GM12878 (cell line): ENCODE results near the gene AHCYL2. TPM values are rescaled to one million over a fixed set of nuclear protein-coding genes. Genes with fewer than 3 reads are reported as not detected.

Source experiments
- BMI1 ChIP-seq: fragments of 450-650 bp; IDR thresholded peaks from 2 replicates; pipeline ENCODE4 v1.6.1; 2016; ENCODE audit warnings: mild to moderate bottlenecking, moderate library complexity, borderline replicate concordance
- CBX3 ChIP-seq: fragments of 200-600 bp; sonication (generic); IDR thresholded peaks from 2 replicates; pipeline ENCODE4 v1.6.1; 2016; ENCODE audit warnings: low read depth, borderline replicate concordance
- FOS ChIP-seq: IDR thresholded peaks from 3 replicates; pipeline ENCODE4 v1.6.1; 2011; ENCODE audit warnings: borderline replicate concordance; ENCODE audit not compliant: insufficient read length; ENCODE audit errors: extremely low read depth
- HDGF ChIP-seq: fragments of 450-650 bp; IDR thresholded peaks from 2 replicates; pipeline ENCODE4 v1.6.1; 2016; ENCODE audit warnings: antibody characterized with exemption
- IKZF2 ChIP-seq, 2 experiments: fragments of 450-650 bp; IDR thresholded peaks; 2 replicates each; pipeline ENCODE4 v1.6.1; 2017; ENCODE audit warnings: mild to moderate bottlenecking in 2 of 2, moderate library complexity in 2 of 2
- LARP7 ChIP-seq: fragments of 450-650 bp; IDR thresholded peaks from 2 replicates; pipeline ENCODE4 v1.6.1; 2017; ENCODE audit warnings: mild to moderate bottlenecking
- MEF2B ChIP-seq: fragments of 450-650 bp; IDR thresholded peaks from 2 replicates; pipeline ENCODE4 v1.6.1; 2018; ENCODE audit warnings: mild to moderate bottlenecking, moderate library complexity; ENCODE audit not compliant: partially characterized antibody, poor library complexity, severe bottlenecking
- MTA2 ChIP-seq: fragments of 450-650 bp; IDR thresholded peaks from 2 replicates; pipeline ENCODE4 v1.6.1; 2016; ENCODE audit warnings: low read depth, mild to moderate bottlenecking, moderate library complexity
- MXI1 ChIP-seq: fragments of 150-350 bp; IDR thresholded peaks from 2 replicates; pipeline ENCODE4 v1.6.1; 2011; ENCODE audit warnings: low read depth, mild to moderate bottlenecking, inconsistent platforms, low read length, improper control_type of control experiment
- NFXL1 ChIP-seq: fragments of 450-650 bp; IDR thresholded peaks from 2 replicates; pipeline ENCODE4 v1.6.1; 2017; ENCODE audit warnings: antibody characterized with exemption, mild to moderate bottlenecking, borderline replicate concordance
- NRF1 ChIP-seq: conservative IDR thresholded peaks from 2 replicates; pipeline ENCODE4 v1.6.1; 2011; ENCODE audit warnings: mild to moderate bottlenecking, low read depth, low read length, improper control_type of control experiment
- POLR2A ChIP-seq: IDR thresholded peaks from 2 replicates; pipeline ENCODE4 v1.6.1; 2011; ENCODE audit warnings: low read depth, mild to moderate bottlenecking, low read length
- POLR2AphosphoS2 ChIP-seq: IDR thresholded peaks from 2 replicates; pipeline ENCODE4 v1.6.1; 2011; ENCODE audit warnings: low read depth, mild to moderate bottlenecking, low read length, improper control_type of control experiment, moderate library complexity
- RAD21 ChIP-seq: IDR thresholded peaks from 2 replicates; pipeline ENCODE4 v1.6.1; 2011; ENCODE audit warnings: mild to moderate bottlenecking, low read depth, low read length, moderate library complexity; ENCODE audit not compliant: insufficient read depth
- RBBP5 ChIP-seq: fragments of 200-600 bp; sonication (generic); conservative IDR thresholded peaks from 2 replicates; pipeline ENCODE4 v1.6.1; 2016
- SMAD1 ChIP-seq: fragments of 450-650 bp; IDR thresholded peaks from 2 replicates; pipeline ENCODE4 v1.6.1; 2018; ENCODE audit warnings: mild to moderate bottlenecking, low read depth; ENCODE audit not compliant: partially characterized antibody
- SMARCA5 ChIP-seq: fragments of 450-650 bp; IDR thresholded peaks from 2 replicates; pipeline ENCODE4 v1.6.1; 2017; ENCODE audit warnings: mild to moderate bottlenecking
- TARDBP ChIP-seq: IDR thresholded peaks from 2 replicates; pipeline ENCODE4 v1.6.1; 2016; ENCODE audit warnings: borderline replicate concordance
- ZNF24 ChIP-seq: fragments of 450-650 bp; IDR thresholded peaks from 2 replicates; pipeline ENCODE4 v1.6.1; 2017; ENCODE audit warnings: antibody characterized with exemption, mild to moderate bottlenecking
- polyA plus RNA-seq, 11 experiments: library from polyadenylated mRNA; depleted of rRNA in 4 of 11; unstranded in 6 of 11; stranded (reverse) in 5 of 11; fragments of >200 nt; fragmentation: Nextera tagmentation in 4 of 11; fragmentation: Illumina TruSeq in 1 of 11; extraction: Ambion mirVana in 4 of 11; extraction: Trizol in 1 of 11; gene quantifications; 1 replicate in 1 of 11; 2 replicates in 10 of 11; pipeline versions ENCODE4 v1.2.1 to v1.2.3, GENCODE V29; 2011 to 2016; ENCODE audit warnings: inconsistent platforms in 2 of 11, missing spikeins in 2 of 11, low read depth in 1 of 11
- total RNA-seq, 4 experiments: library from RNA; depleted of rRNA in 3 of 4; stranded (reverse); fragments of >200 nt in 3 of 4; fragmentation: Illumina TruSeq in 1 of 4; extraction: Trizol in 1 of 4; gene quantifications; 2 replicates each; pipeline versions ENCODE4 v1.2.1 to v1.2.3, GENCODE V29; 2013 to 2021
- TF ChIP-seq, protein P1 (sequence below): fragments of 450-650 bp; IDR thresholded peaks from 2 replicates; pipeline ENCODE4 v1.6.1; 2017; ENCODE audit warnings: low read depth, mild to moderate bottlenecking, moderate library complexity
- TF ChIP-seq, protein P2 (sequence below): fragments of 450-650 bp; IDR thresholded peaks from 2 replicates; pipeline ENCODE4 v1.6.1; 2016; ENCODE audit warnings: mild to moderate bottlenecking
- TF ChIP-seq, protein P3 (sequence below): fragments of 150-350 bp; IDR thresholded peaks from 2 replicates; pipeline ENCODE4 v1.6.1; 2016; ENCODE audit warnings: low read depth, low read length

The AHCYL2 gene
- total and polyA plus RNA-seq, 10 of the 15 experiments (the other 5 are each of a cell fraction or from before 2014, with no cell fraction given): 1.7 to 29.1 (median 5.4) TPM

DNA sequence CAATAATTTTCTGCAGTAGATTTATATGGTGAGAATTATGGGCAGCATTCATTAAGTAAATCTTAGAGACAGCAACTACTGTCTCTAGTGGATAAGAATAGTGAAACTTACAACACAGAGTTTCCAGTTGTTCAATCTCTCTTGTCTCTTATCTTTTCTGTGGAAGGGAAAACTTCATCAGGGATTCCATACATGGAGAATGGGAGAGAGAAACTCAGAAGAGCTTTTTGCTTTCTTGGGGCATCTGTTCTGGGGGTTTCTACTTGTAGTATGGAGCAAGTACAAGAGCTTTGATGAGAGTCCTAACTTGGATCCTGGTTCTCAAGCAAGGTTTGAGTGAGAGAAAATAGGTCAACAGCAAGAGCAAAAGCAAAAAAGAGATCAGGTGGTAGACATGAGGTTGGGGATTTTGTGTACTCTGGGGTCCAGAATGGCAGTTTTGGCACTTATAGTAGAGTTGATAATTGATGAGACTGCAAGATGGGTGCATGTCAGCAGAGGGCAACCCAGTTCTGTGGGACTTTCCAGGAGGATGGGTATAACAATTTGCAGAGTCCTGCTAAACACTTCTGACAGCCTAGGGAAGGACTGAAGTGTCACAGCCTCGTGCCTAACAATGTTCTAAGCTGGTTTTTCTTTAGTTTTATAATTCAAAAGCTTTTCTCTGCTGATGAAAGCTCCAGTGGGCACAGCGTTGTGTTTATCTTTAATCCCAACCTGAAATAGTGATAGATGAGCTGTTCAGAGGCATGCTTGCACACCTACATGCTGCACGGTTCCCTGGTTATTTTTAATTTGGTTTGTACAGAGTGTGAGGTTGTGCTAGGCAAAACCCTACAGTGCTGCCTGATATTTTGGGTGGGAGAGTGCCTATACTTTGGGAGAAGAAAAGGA is 177.4 kb downstream of the AHCYL2 start (continued):
- TF ChIP-seq, protein P1, sequence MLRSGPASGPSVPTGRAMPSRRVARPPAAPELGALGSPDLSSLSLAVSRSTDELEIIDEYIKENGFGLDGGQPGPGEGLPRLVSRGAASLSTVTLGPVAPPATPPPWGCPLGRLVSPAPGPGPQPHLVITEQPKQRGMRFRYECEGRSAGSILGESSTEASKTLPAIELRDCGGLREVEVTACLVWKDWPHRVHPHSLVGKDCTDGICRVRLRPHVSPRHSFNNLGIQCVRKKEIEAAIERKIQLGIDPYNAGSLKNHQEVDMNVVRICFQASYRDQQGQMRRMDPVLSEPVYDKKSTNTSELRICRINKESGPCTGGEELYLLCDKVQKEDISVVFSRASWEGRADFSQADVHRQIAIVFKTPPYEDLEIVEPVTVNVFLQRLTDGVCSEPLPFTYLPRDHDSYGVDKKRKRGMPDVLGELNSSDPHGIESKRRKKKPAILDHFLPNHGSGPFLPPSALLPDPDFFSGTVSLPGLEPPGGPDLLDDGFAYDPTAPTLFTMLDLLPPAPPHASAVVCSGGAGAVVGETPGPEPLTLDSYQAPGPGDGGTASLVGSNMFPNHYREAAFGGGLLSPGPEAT: peak; percentile 92
- TF ChIP-seq, protein P2, sequence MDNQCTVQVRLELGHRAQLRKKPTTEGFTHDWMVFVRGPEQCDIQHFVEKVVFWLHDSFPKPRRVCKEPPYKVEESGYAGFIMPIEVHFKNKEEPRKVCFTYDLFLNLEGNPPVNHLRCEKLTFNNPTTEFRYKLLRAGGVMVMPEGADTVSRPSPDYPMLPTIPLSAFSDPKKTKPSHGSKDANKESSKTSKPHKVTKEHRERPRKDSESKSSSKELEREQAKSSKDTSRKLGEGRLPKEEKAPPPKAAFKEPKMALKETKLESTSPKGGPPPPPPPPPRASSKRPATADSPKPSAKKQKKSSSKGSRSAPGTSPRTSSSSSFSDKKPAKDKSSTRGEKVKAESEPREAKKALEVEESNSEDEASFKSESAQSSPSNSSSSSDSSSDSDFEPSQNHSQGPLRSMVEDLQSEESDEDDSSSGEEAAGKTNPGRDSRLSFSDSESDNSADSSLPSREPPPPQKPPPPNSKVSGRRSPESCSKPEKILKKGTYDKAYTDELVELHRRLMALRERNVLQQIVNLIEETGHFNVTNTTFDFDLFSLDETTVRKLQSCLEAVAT: no peak
- TF ChIP-seq IKZF2 (IDR thresholded peaks at IDR 0.05) (peak in 1 of 2 experiments; percentile 50; a peak in 2 of 4 replicates), CBX3 (no peak), NFXL1 (no peak), SMAD1 (no peak), RAD21 (peak; percentile 46), MTA2 (peak; percentile 45), POLR2AphosphoS2 (no peak), BMI1 (no peak), NRF1 (no peak), MEF2B (peak; percentile 61), LARP7 (no peak), SMARCA5 (0 out of 2 replicates have a peak, but pooled peaks have one; percentile 17), MXI1 (no peak), POLR2A (no peak), HDGF (no peak), ZNF24 (0 out of 2 replicates have a peak, but pooled peaks have one; percentile 9), FOS (no peak), RBBP5 (no peak), TARDBP (no peak)
- TF ChIP-seq, protein P3, sequence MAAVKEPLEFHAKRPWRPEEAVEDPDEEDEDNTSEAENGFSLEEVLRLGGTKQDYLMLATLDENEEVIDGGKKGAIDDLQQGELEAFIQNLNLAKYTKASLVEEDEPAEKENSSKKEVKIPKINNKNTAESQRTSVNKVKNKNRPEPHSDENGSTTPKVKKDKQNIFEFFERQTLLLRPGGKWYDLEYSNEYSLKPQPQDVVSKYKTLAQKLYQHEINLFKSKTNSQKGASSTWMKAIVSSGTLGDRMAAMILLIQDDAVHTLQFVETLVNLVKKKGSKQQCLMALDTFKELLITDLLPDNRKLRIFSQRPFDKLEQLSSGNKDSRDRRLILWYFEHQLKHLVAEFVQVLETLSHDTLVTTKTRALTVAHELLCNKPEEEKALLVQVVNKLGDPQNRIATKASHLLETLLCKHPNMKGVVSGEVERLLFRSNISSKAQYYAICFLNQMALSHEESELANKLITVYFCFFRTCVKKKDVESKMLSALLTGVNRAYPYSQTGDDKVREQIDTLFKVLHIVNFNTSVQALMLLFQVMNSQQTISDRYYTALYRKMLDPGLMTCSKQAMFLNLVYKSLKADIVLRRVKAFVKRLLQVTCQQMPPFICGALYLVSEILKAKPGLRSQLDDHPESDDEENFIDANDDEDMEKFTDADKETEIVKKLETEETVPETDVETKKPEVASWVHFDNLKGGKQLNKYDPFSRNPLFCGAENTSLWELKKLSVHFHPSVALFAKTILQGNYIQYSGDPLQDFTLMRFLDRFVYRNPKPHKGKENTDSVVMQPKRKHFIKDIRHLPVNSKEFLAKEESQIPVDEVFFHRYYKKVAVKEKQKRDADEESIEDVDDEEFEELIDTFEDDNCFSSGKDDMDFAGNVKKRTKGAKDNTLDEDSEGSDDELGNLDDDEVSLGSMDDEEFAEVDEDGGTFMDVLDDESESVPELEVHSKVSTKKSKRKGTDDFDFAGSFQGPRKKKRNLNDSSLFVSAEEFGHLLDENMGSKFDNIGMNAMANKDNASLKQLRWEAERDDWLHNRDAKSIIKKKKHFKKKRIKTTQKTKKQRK: no peak
